CD14-positive monocyte (primary cell): ENCODE data around the gene SMCP. TPM values are rescaled to one million over a fixed set of nuclear protein-coding genes. Genes with fewer than 3 reads are reported as not detected.

Source experiments
- DNase-seq, 3 donors: peaks; one replicate each; pipeline ENCODE4 v3.0.0-alpha.2; 2011 to 2022
- H2AFZ ChIP-seq: 2 replicates; pipeline ENCODE4 v1.6.0; 2012; ENCODE audit warnings: mild to moderate bottlenecking, low read depth, low read length, inconsistent platforms; ENCODE audit not compliant: insufficient read depth, poor library complexity, severe bottlenecking
- H3K27ac ChIP-seq, 2 donors: 1 replicate in 1 of 2; 2 replicates in 1 of 2; pipeline ENCODE4 v1.5.1; 2012 to 2013; ENCODE audit warnings: low read length in 2 of 2, control low read depth in 1 of 2, inconsistent platforms in 1 of 2, low read depth in 1 of 2, mild to moderate bottlenecking in 1 of 2
- H3K27me3 ChIP-seq, 2 donors: one replicate each; pipeline versions ENCODE4 v1.6.0 to v1.6.1; 2011 to 2013; ENCODE audit warnings: low read length in 2 of 2; ENCODE audit not compliant: control insufficient read depth in 2 of 2, insufficient read depth in 2 of 2
- H3K36me3 ChIP-seq, 2 donors: replicated peaks in 1 of 2; 1 replicate in 1 of 2; 2 replicates in 1 of 2; pipeline versions ENCODE4 v1.5.1 to v1.6.1; 2012 to 2013; ENCODE audit warnings: low read length in 2 of 2, control low read depth in 1 of 2, inconsistent platforms in 1 of 2, mild to moderate bottlenecking in 1 of 2; ENCODE audit not compliant: insufficient read depth in 2 of 2, control insufficient read depth in 1 of 2
- H3K4me1 ChIP-seq, 2 donors: 1 replicate in 1 of 2; 2 replicates in 1 of 2; pipeline versions ENCODE4 v1.5.1 to v1.6.1; 2012 to 2013; ENCODE audit warnings: low read length in 2 of 2, control low read depth in 1 of 2, inconsistent platforms in 1 of 2, mild to moderate bottlenecking in 1 of 2, moderate library complexity in 1 of 2; ENCODE audit not compliant: insufficient read depth in 2 of 2, control insufficient read depth in 1 of 2
- H3K4me2 ChIP-seq: replicated peaks from 2 replicates; pipeline ENCODE3; 2012; ENCODE audit warnings: low read length, moderate library complexity, mild to moderate bottlenecking; ENCODE audit not compliant: poor library complexity, severe bottlenecking; ENCODE audit errors: extremely low read depth
- H3K4me3 ChIP-seq, 3 experiments: fragments of 200-600 bp in 1 of 3; sonication (generic) in 1 of 3; replicated peaks in 1 of 3; 1 replicate in 2 of 3; 2 replicates in 1 of 3; pipeline ENCODE4 v1.5.1; 2011 to 2013; ENCODE audit warnings: low read length in 3 of 3, mild to moderate bottlenecking in 3 of 3, control low read depth in 2 of 3, low read depth in 2 of 3, inconsistent platforms in 1 of 3, moderate library complexity in 1 of 3
- H3K79me2 ChIP-seq: 2 replicates; pipeline ENCODE4 v1.6.0; 2012; ENCODE audit warnings: mild to moderate bottlenecking, control low read depth, inconsistent platforms, low read length, moderate library complexity; ENCODE audit not compliant: insufficient read depth
- H3K9ac ChIP-seq: 2 replicates; pipeline ENCODE4 v1.6.0; 2017; ENCODE audit warnings: low read length, mild to moderate bottlenecking; ENCODE audit not compliant: insufficient read depth, poor library complexity, severe bottlenecking
- H3K9me3 ChIP-seq, 2 donors: replicated peaks in 1 of 2; 1 replicate in 1 of 2; 2 replicates in 1 of 2; pipeline versions ENCODE4 v1.5.1 to v1.6.1; 2012 to 2013; ENCODE audit warnings: low read length in 2 of 2, control low read depth in 1 of 2; ENCODE audit not compliant: control insufficient read depth in 1 of 2, insufficient read depth in 1 of 2
- H4K20me1 ChIP-seq: 2 replicates; pipeline ENCODE4 v1.6.0; 2012; ENCODE audit warnings: mild to moderate bottlenecking, low read length, control low read depth, moderate library complexity; ENCODE audit not compliant: insufficient read depth
- H3K27ac Mint-ChIP-seq, 7 donors: one replicate each; pipeline ENCODE4 v1.8.0; 2020; ENCODE audit warnings: mild to moderate bottlenecking in 7 of 7, mixed read lengths in 7 of 7, moderate library complexity in 6 of 7, inconsistent platforms in 2 of 7
- H3K27me3 Mint-ChIP-seq, 3 donors: one replicate each; pipeline ENCODE4 v1.8.0; 2021 to 2022; ENCODE audit warnings: low read depth in 3 of 3, mild to moderate bottlenecking in 3 of 3, mixed read lengths in 3 of 3, moderate library complexity in 3 of 3, inconsistent platforms in 1 of 3
- H3K36me3 Mint-ChIP-seq, 2 donors: one replicate each; pipeline ENCODE4 v1.8.0; 2020; ENCODE audit warnings: mixed read lengths in 2 of 2, inconsistent platforms in 1 of 2, mild to moderate bottlenecking in 1 of 2
- H3K4me1 Mint-ChIP-seq: one replicate; pipeline ENCODE4 v1.8.0; 2020; ENCODE audit warnings: mild to moderate bottlenecking, mixed read lengths
- H3K4me3 Mint-ChIP-seq, 2 donors: one replicate each; pipeline ENCODE4 v1.8.0; 2020; ENCODE audit warnings: mild to moderate bottlenecking in 2 of 2, mixed read lengths in 2 of 2, moderate library complexity in 1 of 2
- H3K9me3 Mint-ChIP-seq, 7 donors: one replicate each; pipeline ENCODE4 v1.8.0; 2020 to 2022; ENCODE audit warnings: mixed read lengths in 7 of 7, mild to moderate bottlenecking in 6 of 7, moderate library complexity in 6 of 7, inconsistent platforms in 2 of 7
- WGBS: methylation state at CpG from one replicate; pipeline ENCODE4 v1.1.5; 2013; ENCODE audit warnings: missing lambda C conversion rate; ENCODE audit not compliant: insufficient coverage; 5-methylcytosine and 5-hydroxymethylcytosine counted together
- intact Hi-C, 2 donors: fragments of 100-400 bp; cut with micrococcal nuclease; formaldehyde crosslinking; loops; one replicate each; pipeline versions ENCODE4 v1.15.0 to v1.15.1; 2023
- polyA minus RNA-seq: library from RNA; depleted of rRNA, polyadenylated mRNA; stranded (reverse); fragments of >200 nt; gene quantifications from 2 replicates; pipeline ENCODE4 v1.2.3, GENCODE V29; 2012
- polyA plus RNA-seq, 3 donors: library from polyadenylated mRNA; depleted of rRNA in 1 of 3; unstranded in 2 of 3; stranded (reverse) in 1 of 3; fragments of 300-500 nt in 2 of 3; fragments of >200 nt in 1 of 3; fragmentation: Illumina TruSeq in 2 of 3; gene quantifications; 1 replicate in 2 of 3; 2 replicates in 1 of 3; pipeline ENCODE4 v1.2.3, GENCODE V29; 2012 to 2021
- total RNA-seq, 12 experiments: library from RNA in 1 of 12; stranded (reverse) in 1 of 12; fragments of 120-200 nt in 1 of 12; gene quantifications; one replicate each; pipeline ENCODE4 v1.2.4 and lab custom pipeline; 2013 to 2026; ENCODE audit warnings: mixed read lengths in 6 of 12, inconsistent platforms in 1 of 12
- TF ChIP-seq, protein P1 (sequence below): fragments of 200-600 bp; IDR thresholded peaks from one replicate; pipeline ENCODE4 v1.8.0; 2022; ENCODE audit warnings: antibody characterized with exemption, mild to moderate bottlenecking

Gene SMCP, protein sequence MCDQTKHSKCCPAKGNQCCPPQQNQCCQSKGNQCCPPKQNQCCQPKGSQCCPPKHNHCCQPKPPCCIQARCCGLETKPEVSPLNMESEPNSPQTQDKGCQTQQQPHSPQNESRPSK
- not detected for total RNA-seq (2013)
- not detected for polyA plus RNA-seq
- not detected in 2 replicates for polyA minus RNA-seq
- 0 to 0.58 (median 0) reads per million in 11 experiments for total RNA-seq (lab: John Stamatoyannopoulos, UW)

DNA sequence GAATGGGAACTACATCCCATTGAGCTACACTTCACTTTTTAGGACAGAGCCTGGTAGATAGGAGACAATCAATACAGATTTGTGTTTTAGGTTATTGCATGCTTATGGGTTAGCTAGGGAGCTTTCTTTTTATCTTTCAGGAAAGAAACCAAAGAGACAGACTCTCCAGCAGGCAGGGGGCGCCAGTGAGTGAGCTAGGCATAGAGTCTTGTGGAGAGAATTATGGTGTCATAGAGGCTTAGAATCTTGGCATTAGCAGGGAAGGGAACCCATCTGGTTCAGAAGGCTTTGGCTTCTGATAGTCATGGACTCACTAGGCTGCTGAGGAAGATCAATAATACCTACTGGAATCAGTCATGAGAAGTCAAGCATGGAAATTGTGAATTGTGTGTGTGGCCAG is at the start of gene SMCP:
Gene SMCP, plus strand, starts transcription at position 281 of the 400 bp plus-strand sequence. CDS start 6,101 bp downstream, outside the sequence.
- Histone ChIP-seq H3K27me3 (no peaks in the 10 kb centered on the region), H3K4me2 (no peak within 1 kb of the TSS), H3K9me3 (no peaks in the 10 kb centered on the region), H3K4me1 (no peaks in the 10 kb centered on the region), H3K9ac (no peak within 1 kb of the TSS), H3K27ac (no peak within 1 kb of the TSS), H2AFZ (no peak within 1 kb of the TSS), H4K20me1 (no peaks in the 10 kb centered on the region), H3K36me3 (no peaks in the 10 kb centered on the region), H3K4me3 (no peak within 1 kb of the TSS), H3K79me2 (no peaks in the 10 kb centered on the region)
- no peak within 1 kb of the TSS for H3K4me3 Mint-ChIP-seq
- no peaks in the 10 kb centered on the region for H3K4me1 Mint-ChIP-seq
- TF ChIP-seq, protein P1, sequence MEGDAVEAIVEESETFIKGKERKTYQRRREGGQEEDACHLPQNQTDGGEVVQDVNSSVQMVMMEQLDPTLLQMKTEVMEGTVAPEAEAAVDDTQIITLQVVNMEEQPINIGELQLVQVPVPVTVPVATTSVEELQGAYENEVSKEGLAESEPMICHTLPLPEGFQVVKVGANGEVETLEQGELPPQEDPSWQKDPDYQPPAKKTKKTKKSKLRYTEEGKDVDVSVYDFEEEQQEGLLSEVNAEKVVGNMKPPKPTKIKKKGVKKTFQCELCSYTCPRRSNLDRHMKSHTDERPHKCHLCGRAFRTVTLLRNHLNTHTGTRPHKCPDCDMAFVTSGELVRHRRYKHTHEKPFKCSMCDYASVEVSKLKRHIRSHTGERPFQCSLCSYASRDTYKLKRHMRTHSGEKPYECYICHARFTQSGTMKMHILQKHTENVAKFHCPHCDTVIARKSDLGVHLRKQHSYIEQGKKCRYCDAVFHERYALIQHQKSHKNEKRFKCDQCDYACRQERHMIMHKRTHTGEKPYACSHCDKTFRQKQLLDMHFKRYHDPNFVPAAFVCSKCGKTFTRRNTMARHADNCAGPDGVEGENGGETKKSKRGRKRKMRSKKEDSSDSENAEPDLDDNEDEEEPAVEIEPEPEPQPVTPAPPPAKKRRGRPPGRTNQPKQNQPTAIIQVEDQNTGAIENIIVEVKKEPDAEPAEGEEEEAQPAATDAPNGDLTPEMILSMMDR = peak; percentile 26
- peaks cover 0 to 3% (median 0%) of the 10 kb centered on the region in 7 donors for H3K9me3 Mint-ChIP-seq
- intact Hi-C loops = no loop called here
- no peak for DNase-seq
- no peak within 1 kb of the TSS for H3K27ac Mint-ChIP-seq
- no peaks in the 10 kb centered on the region for H3K36me3 Mint-ChIP-seq
- 11% methylated on average over 1 of the region's 1 CpG for WGBS
- H3K27me3 Mint-ChIP-seq = peaks cover 2 to 10% (median 2%) of the 10 kb centered on the region in 3 donors

DNA sequence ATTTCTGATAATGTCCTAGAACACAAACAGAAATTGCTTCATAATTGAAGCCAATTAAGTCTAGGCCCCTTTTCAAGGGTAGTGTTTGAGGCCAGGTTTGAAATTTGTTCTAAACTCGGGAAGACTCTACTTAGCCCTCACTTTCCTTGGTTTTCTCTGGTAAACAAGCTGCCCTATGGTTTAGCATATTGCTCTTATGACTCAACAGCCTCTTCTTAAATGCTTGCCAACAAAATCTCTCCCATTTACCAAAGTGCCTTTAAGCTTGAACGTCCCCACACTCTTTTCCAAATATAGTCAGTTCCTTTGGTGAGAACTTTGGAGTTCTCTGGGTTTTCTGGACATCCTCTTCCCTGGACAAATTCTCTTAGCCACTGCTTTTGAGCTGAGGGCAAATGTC is 41.3 kb upstream of the SMCP start:
- no peaks in the 10 kb centered on the region for H3K4me1 Mint-ChIP-seq
- Histone ChIP-seq H3K36me3 (no peaks in the 10 kb centered on the region), H2AFZ (no peak overlapping the region), H3K79me2 (no peaks in the 10 kb centered on the region), H3K9me3 (no peaks in the 10 kb centered on the region), H3K9ac (no peak overlapping the region), H3K27ac (no peak overlapping the region), H3K4me2 (no peak overlapping the region), H3K4me1 (no peaks in the 10 kb centered on the region), H3K4me3 (no peak overlapping the region), H4K20me1 (no peaks in the 10 kb centered on the region), H3K27me3 (no peaks in the 10 kb centered on the region)
- peaks cover 2 to 10% (median 4%) of the 10 kb centered on the region in 3 donors for H3K27me3 Mint-ChIP-seq
- H3K9me3 Mint-ChIP-seq = peaks cover 0 to 23% (median 6%) of the 10 kb centered on the region in 7 donors
- H3K36me3 Mint-ChIP-seq = no peaks in the 10 kb centered on the region
- TF ChIP-seq, protein P1 = no peak
- intact Hi-C loops = no loop called here
- H3K4me3 Mint-ChIP-seq = no peak overlapping the region
- DNase-seq = no peak
- 50% methylated on average over 1 of the region's 2 CpGs for WGBS
- no peak overlapping the region for H3K27ac Mint-ChIP-seq
